ENCODE measurements around the gene ACTG1. TPM values are rescaled to one million over a fixed set of nuclear protein-coding genes. Genes with fewer than 3 reads are reported as not detected.

The ACTG1 gene
- total RNA-seq, 1 experiment from 2014 or later, result 1,461 TPM

- Mint-ChIP-seq H3K36me3 (ENCODE audit: insufficient read depth, unreplicated experiment) (no peaks in the 10 kb centered on the region), H3K27ac (ENCODE audit: low read depth, unreplicated experiment) (no peak overlapping the region), H3K9me3 (ENCODE audit: unreplicated experiment) (no peaks in the 10 kb centered on the region), H3K4me1 (ENCODE audit: insufficient read depth, unreplicated experiment) (peaks cover 1% of the 10 kb centered on the region), H3K4me3 (ENCODE audit: unreplicated experiment) (no peak overlapping the region), H3K27me3 (ENCODE audit: insufficient read depth, unreplicated experiment) (no peaks in the 10 kb centered on the region)
- intact Hi-C loops (cut with micrococcal nuclease), result no loop called here
- TF ChIP-seq CTCF (IDR thresholded peaks at IDR 0.05; ENCODE audit: unreplicated experiment), result no peak
- no TSS peak for BruUV-seq (replicated peaks)
- CTCF ChIA-PET, result no interaction called here
- no peak for DNase-seq (ENCODE audit: unreplicated experiment)
- POLR2A ChIA-PET, result interaction anchor here (0.6 kb wide), 1 partner anchor 94 kb away, joined by 3 read pairs; no protein-coding TSS in a partner anchor
These were observed 43.9 kb downstream of the ACTG1 start for GRCh38 chr17:81468770-81469121.

GRCh38 chr17:81468111-81468769 lies 44.4 kb downstream of the ACTG1 start:
- POLR2A ChIA-PET, result no interaction called here
- no peak for DNase-seq (ENCODE audit: unreplicated experiment)
- intact Hi-C loops (cut with micrococcal nuclease), result no loop called here
- Mint-ChIP-seq H3K4me1 (ENCODE audit: insufficient read depth, unreplicated experiment) (no peaks in the 10 kb centered on the region), H3K27me3 (ENCODE audit: insufficient read depth, unreplicated experiment) (no peaks in the 10 kb centered on the region), H3K27ac (ENCODE audit: low read depth, unreplicated experiment) (no peak overlapping the region), H3K36me3 (ENCODE audit: insufficient read depth, unreplicated experiment) (no peaks in the 10 kb centered on the region), H3K9me3 (ENCODE audit: unreplicated experiment) (no peaks in the 10 kb centered on the region), H3K4me3 (ENCODE audit: unreplicated experiment) (no peak overlapping the region)
- BruUV-seq (replicated peaks), result no TSS peak
- TF ChIP-seq CTCF (IDR thresholded peaks at IDR 0.05; ENCODE audit: unreplicated experiment), result no peak
- CTCF ChIA-PET, result no interaction called here

GRCh38 chr17:81466564-81467472 lies 45.8 kb downstream of the ACTG1 start:
- TF ChIP-seq CTCF (IDR thresholded peaks at IDR 0.05; ENCODE audit: unreplicated experiment), result no peak
- peaks cover under 1% of the 10 kb centered on the region for H3K36me3 Mint-ChIP-seq (ENCODE audit: insufficient read depth, unreplicated experiment)
- H3K9me3 Mint-ChIP-seq (ENCODE audit: unreplicated experiment), result no peaks in the 10 kb centered on the region
- no peak overlapping the region for H3K27ac Mint-ChIP-seq (ENCODE audit: low read depth, unreplicated experiment)
- no peaks in the 10 kb centered on the region for H3K4me1 Mint-ChIP-seq (ENCODE audit: insufficient read depth, unreplicated experiment)
- no peak overlapping the region for H3K4me3 Mint-ChIP-seq (ENCODE audit: unreplicated experiment)
- intact Hi-C loops (cut with micrococcal nuclease), result no loop called here
- no peaks in the 10 kb centered on the region for H3K27me3 Mint-ChIP-seq (ENCODE audit: insufficient read depth, unreplicated experiment)
- DNase-seq (ENCODE audit: unreplicated experiment), result no peak
- ChIA-PET POLR2A (no interaction called here), CTCF (no interaction called here)
- BruUV-seq (replicated peaks), result no TSS peak

GRCh38 chr17:81465910-81466309 lies 46.7 kb downstream of the ACTG1 start:
- DNase-seq (ENCODE audit: unreplicated experiment), result no peak
- Mint-ChIP-seq H3K27ac (ENCODE audit: low read depth, unreplicated experiment) (no peak overlapping the region), H3K9me3 (ENCODE audit: unreplicated experiment) (no peaks in the 10 kb centered on the region), H3K4me1 (ENCODE audit: insufficient read depth, unreplicated experiment) (no peaks in the 10 kb centered on the region), H3K27me3 (ENCODE audit: insufficient read depth, unreplicated experiment) (no peaks in the 10 kb centered on the region), H3K4me3 (ENCODE audit: unreplicated experiment) (no peak overlapping the region), H3K36me3 (ENCODE audit: insufficient read depth, unreplicated experiment) (peaks cover 7% of the 10 kb centered on the region)
- intact Hi-C loops (cut with micrococcal nuclease), result no loop called here
- POLR2A ChIA-PET, result no interaction called here
- no peak for TF ChIP-seq CTCF (IDR thresholded peaks at IDR 0.05; ENCODE audit: unreplicated experiment)
- CTCF ChIA-PET, result no interaction called here
- BruUV-seq (replicated peaks), result no TSS peak
